Activated T-helper 1 cell treated with anti-CD3 and anti-CD28 coated beads, Interleukin-2, amount 50 U/mL, for 16 hours (primary cell): ENCODE results near the gene ACOT8.

Source experiments
- DNase-seq, 2 donors: peaks; one replicate each; pipeline ENCODE4 v3.0.0-alpha.2; 2020; ENCODE audit warnings: low read depth in 1 of 2, low spot score in 1 of 2

ACOT8 gene

GRCh38 chr20:45857882-45858216 is 657 bp upstream of the ACOT8 start:
- DNase-seq, result peak in 1 of 2 donors; percentile 15

DNA sequence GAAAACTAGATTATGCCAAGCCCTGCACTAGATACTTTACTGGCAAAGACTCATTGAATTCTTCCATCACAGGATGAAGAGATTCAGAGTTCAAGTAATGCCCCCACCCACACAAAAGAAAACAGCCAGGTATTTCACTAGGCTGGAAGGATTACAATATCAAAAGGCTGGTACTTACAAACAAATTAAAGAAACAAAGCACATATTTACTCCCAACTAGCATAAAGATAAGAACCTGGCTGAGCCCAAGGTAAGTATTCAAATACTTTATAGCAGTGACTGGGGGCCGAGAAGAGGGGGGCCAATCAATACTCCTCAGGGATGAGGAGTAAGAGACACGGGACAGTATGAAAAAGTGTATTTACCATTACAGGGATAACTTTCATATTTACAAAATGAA is 3.7 kb downstream of the ACOT8 start:
- DNase-seq, result no peak

DNA sequence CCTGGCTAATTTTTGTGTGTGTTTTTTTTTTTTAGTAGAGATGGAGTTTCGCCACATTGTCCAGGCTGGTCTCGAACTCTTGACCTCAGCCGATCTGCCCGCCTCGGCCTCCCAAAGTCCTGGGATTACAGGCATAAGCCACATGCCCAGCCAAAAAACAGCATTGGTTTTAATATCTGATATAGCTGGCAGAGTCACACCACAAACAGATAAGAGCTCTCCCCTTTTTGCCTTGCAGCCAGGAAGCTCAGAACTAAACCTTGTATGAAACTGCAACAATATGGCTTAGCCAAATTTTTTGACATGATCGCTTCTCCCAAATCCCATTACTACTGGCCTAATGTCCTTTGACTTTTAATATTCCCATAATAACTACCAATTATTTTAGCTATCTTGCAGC is 4.9 kb downstream of the ACOT8 start:
- no peak for DNase-seq

DNA sequence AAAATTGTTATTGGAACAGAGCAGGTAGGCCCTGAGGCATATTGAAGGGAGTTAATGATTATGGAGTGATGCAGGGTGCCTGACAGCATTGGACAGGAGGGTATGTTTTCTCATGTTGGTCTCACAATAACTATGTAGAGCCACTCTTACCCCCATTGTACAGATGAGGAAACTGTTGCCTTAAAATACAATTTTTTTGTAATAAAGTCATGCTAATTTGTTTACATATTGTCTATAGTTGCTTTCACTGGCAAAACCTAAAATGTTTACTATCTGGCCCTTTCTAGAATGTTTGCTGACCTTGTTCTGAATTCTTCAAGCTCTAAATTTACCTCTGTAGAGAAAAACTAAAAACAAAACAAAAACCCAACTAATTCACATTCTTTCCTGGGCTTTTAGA is 5.7 kb downstream of the ACOT8 start:
- DNase-seq, result no peak

DNA sequence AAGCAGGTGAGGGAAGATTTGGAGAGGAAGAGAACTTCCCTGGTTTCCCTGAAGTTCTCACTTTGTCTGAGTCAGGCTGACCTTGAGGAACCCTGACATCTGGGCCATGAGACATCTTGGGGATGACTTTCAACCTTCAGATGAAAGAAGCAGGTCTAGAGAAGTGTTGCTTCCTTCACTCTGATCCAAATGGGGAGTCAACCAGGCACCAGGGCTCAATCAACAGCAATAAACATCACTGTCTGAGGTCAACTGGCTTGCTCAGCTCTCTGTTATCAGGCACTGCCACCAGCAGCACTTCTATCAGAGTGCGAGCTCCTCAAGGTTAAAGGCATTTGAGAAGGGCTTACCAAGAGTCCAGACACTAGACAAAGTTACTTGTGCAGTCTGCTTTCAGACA is 6.3 kb downstream of the ACOT8 start:
- no peak for DNase-seq

DNA sequence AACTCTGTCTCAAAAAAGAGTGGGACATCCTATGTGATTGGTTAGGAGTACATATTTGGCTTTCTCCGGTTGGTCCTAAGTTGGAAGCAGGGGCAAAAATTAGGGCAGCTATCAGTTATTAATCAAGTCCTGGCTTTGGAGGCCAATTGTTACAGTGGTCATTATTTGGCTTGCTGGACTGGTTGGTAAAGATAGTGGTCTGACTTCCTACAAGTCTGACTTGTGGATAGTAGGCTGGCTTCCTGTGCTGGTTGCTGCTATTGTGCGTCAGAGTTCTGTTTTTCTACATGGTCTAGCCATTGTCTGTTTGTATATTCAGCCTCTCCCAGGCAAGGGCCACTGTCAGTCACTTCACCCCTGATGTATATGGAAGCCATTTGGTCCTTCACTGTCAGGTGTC is 7.0 kb downstream of the ACOT8 start:
- DNase-seq, result no peak

DNA sequence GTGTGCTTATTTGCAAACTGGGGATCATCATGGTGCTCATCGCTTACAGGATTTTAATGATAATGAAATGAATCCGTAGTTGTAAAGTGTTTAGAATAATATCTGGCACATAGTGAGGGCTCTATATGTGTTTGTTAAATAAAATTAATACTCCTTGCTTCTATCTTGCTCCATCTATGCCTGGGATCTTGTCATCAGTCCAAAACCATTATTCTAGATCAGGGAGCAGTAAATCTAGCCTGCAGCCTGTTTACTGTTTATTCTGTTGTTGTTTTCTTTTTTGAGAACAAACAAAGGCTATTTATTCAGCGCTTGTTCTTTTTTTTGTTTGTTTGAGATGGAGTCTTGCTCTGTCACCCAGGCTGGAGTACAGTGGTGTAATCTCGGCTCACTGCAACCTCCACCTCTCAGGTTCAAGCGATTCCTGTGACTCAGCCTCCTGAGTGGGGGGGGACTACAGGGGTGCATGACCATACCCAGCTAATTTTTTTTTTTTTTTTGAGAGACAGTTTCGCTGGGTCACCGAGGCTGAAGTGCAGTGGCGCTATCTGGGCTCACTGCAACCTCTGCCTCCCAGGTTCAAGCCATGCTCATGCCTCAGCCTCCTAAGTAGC is 8.1 kb downstream of the ACOT8 start:
- no peak for DNase-seq

DNA sequence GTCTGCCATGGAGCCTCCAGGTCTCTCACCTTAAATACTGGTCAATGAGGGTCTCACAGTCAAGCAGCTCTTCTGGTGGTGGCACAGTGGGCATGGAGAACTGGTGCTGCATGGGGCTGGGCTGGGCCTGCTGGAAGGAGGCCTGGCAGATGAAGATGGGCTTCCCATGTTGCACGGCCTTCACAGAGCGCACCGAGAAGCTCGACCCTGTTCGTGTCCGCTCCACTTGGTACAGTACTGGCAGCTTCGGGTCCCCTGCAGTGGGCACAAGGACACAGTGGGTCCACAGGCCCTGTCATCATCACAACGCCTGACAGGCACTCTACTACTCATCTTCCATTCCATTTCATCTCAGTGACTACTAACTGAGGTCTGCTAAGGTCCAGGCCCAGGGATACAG is 8.8 kb downstream of the ACOT8 start:
- DNase-seq, result no peak

GRCh38 chr20:45845452-45845851 is 11.7 kb downstream of the ACOT8 start:
- DNase-seq, result no peak

DNA sequence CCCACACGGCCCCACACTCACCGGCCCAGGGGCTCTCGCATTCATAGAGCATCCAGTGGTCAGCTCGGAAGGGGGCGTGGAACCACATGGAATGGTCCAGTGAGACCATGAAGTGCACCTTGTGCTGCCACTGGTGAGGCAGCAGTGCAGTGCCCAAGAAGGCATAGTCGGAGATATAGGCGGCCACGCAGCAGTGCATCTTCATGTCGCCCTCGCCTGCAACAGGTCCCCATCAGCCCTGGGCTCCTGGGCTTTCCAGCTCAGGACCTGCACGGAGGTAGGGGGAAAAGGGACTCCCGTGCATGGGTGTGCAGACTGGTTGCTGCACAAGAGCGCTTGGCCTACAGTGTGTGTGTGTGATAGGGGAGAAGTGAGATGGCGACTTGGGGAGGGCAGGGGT is 13.7 kb downstream of the ACOT8 start:
- DNase-seq, result no peak

DNA sequence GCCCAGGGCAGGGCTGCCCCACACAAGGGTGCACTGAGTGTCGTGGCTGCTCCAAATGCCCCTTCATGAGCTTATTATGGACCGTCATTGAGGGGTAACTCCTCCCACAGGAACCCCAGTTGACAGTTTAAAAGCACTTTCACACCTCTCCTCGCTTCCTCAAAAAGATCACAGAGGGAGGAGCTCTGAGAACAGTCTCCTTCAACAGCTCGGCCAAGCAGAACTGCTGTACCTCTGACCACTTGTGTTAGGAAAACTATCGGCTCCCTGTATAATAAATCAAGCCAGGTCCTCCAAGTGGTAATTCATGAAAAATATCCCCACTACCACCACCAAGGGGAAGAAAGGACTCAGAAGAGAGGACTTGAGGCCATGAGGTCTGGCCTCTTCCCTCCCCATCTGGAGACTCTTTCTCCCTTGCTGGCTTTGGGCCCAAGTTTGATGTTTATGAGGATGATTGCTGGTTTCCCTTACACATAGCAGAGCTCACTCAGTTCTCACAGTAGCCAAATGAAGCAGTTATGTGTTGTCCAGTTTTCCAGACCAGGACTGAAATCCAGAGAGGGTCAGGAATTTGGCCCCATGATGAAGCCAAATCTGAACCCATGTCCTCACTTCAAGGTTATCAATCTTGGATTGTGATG is 14.9 kb downstream of the ACOT8 start:
- no peak for DNase-seq

GRCh38 chr20:45841407-45842129 is 15.6 kb downstream of the ACOT8 start:
- no peak for DNase-seq

DNA sequence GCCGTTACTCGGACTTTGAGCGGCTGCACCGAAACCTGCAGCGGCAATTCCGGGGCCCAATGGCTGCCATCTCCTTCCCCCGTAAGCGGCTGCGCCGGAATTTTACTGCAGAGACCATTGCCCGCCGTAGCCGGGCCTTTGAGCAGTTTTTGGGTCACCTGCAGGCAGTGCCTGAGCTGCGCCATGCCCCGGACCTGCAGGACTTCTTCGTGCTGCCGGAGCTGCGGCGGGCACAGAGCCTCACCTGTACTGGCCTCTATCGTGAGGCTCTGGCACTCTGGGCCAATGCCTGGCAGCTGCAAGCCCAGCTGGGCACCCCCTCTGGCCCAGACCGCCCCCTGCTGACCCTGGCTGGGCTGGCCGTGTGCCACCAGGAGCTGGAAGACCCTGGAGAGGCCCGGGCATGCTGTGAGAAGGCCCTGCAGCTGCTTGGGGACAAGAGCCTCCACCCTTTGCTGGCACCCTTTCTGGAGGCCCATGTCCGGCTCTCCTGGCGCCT is 16.4 kb downstream of the ACOT8 start:
- DNase-seq, result no peak

DNA sequence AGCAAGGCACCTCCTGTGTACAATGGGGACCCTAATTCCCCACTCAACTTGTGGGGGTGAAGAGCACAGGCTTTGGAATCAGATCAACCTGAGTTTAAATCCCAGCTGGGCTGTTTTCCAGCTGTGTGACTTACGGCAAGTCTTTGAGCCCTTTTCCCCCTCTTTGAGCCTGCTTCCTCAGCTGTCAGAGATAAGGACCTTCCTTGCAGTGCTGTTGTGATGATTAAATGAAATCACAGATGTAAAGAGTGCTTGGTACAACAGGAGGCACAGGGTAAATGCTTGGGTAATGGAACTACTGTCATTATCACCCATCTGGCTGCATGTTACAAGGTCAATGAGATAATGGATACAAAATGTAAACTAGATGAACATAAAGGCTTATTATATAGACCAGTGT is 20.4 kb downstream of the ACOT8 start:
- DNase-seq, result no peak

DNA sequence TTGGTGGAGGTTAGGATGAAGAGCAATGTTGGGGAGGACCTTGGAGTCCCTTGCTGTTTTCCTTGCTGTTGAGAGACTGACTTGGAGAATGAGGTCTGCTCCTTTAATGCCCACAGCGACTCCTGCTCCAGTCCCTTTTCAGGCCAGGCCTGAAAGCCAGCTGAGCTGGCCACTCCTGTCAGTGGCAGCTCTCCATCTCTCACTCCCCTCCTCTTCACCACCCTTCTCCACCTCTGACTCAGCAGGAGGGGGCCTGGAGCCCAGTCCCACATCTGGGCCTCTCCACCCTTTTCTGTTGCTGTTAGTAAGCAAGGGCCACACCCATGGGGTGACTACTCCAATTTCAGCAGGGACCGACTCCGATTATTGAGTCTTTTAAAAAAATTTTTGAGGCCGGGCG is 21.4 kb downstream of the ACOT8 start:
- DNase-seq, result no peak

DNA sequence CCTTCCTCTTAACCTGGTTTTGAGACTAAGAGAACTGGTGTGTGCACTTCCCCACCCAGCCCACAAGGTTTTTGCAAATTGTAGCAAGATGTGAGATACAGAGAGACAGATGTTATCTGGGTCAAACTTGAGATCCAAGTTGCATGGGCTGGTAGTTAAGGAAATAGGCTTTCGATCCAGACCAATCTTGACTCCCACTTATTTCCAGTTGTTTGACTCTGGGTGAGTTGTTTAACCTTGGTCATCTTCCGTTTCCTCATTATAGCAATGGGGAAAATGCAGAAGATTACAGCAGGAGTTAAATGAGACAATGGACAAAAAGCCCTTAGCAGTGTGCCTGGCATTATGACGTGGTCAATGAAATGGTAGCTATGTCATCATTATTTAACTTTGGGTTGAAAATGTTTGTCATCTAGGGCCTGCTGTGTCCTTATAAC is 21.8 kb downstream of the ACOT8 start:
- no peak for DNase-seq

DNA sequence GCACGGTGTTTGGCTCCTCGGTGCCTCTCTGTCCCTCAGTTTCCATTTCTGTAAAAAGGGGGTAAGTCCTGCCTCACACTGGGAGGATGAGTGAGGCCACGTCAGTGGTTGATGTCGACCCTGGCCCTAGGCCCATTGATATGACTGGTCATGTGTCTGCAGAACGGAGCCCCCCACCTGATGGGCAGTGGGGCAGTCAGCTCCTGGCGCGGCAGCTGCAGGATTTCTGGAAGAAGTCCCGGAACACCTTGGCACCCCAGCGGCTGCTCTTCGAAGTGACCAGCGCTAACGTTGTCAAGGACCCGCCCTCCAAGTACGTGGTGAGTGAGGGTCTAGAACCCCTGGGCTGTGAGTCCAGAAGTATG is 22.4 kb downstream of the ACOT8 start:
- no peak for DNase-seq

- peak in 1 of 2 donors; percentile 25 for DNase-seq
These were observed 23.1 kb downstream of the ACOT8 start for GRCh38 chr20:45833883-45834796.

GRCh38 chr20:45833030-45833882 is 23.9 kb downstream of the ACOT8 start, which contains the start of gene SNX21:
Gene SNX21 (plus strand): TSS chr20:45833799. CDS start chr20:45833920, 121 bp downstream.
- DNase-seq, result no peak

GRCh38 chr20:45832619-45833018 is 24.6 kb downstream of the ACOT8 start:
- no peak for DNase-seq
